Astrocyte (in vitro differentiated cells and primary cell): ENCODE data around the gene LRRC28.

Experiments used
- CTCF ChIP-seq: IDR thresholded peaks from 2 replicates; pipeline ENCODE4 v1.5.1; 2011; ENCODE audit warnings: low read depth, mild to moderate bottlenecking, inconsistent platforms, low read length, moderate library complexity; ENCODE audit not compliant: insufficient read depth
- EZH2 ChIP-seq: IDR thresholded peaks from 2 replicates; pipeline ENCODE4 v1.6.1; 2012; ENCODE audit warnings: mild to moderate bottlenecking, low read length, inconsistent platforms; ENCODE audit not compliant: insufficient read depth

GRCh38 chr15:99413955-99414754 lies 162.9 kb downstream of the LRRC28 start:
- TF ChIP-seq CTCF (no peak), EZH2 (no peak)
